Measurements from ENCODE around the gene GLIS1. TPM values are rescaled to one million over a fixed set of nuclear protein-coding genes. Genes with fewer than 3 reads are reported as not detected.

Gene GLIS1
- total and polyA plus RNA-seq, 11 donors = 0.06 to 0.35 (median 0.13) TPM; not detected in 6

DNA sequence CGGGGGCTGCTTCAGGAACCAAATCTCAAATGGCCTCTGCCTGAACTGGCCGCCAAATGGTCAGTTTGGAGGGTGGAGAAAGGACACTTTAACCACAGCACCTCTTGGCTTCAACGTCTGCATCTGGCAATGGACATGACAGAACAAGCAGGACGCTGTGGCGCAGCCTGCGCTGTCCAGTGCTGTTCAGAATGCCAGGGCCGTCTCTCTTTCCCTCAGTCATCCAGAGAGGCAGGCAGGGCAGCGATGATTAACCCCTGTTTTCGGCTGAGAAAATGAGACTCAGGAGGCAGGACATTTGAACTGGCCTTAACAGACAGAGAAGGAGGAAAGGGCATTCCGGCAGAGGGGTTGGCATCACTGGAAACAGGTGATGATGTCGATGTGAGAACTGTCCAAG, 48.6 kb downstream of the GLIS1 start:
- peaks cover 3 to 78% (median 18%) of the 10 kb centered on the region in 9 donors for H3K27me3 ChIP-seq
- TF ChIP-seq POLR2A (IDR thresholded peaks at IDR 0.05) = no peak
- TF ChIP-seq, protein P1, sequence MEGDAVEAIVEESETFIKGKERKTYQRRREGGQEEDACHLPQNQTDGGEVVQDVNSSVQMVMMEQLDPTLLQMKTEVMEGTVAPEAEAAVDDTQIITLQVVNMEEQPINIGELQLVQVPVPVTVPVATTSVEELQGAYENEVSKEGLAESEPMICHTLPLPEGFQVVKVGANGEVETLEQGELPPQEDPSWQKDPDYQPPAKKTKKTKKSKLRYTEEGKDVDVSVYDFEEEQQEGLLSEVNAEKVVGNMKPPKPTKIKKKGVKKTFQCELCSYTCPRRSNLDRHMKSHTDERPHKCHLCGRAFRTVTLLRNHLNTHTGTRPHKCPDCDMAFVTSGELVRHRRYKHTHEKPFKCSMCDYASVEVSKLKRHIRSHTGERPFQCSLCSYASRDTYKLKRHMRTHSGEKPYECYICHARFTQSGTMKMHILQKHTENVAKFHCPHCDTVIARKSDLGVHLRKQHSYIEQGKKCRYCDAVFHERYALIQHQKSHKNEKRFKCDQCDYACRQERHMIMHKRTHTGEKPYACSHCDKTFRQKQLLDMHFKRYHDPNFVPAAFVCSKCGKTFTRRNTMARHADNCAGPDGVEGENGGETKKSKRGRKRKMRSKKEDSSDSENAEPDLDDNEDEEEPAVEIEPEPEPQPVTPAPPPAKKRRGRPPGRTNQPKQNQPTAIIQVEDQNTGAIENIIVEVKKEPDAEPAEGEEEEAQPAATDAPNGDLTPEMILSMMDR (IDR thresholded peaks at IDR 0.05) = no peak
- 79 to 88% (median 84%) methylated on average over 11 of the region's 11 CpGs for WGBS, 4 donors

DNA sequence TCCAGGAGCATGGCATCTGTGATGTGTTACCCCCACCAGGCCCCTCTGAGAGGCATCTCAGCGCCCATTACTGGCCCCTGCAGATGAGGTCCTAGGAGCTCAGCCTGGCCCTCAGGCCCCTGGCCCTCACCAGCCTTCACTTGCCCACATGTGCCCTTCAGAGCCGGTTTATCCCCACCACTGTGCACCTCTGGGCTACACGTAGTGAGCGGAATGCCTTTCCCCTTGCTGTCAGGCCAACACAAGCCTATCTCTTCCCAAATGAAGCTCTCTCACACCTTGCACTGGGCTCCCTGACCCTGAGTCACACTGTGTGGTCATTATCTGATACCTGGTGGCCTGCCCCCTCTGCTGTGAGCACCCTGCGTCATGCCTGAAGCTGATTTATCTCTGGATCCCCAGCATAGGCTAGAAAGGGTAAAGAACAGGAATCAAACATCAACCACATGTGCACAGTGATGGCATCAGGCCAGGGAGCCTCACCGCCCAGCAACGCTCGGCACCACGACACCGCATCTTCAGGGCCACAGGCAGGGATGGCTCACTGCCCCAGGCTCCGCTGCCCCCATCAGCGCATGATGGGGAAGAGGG, 49.1 kb downstream of the GLIS1 start:
- TF ChIP-seq POLR2A (IDR thresholded peaks at IDR 0.05) = no peak
- TF ChIP-seq, protein P1 (IDR thresholded peaks at IDR 0.05) = no peak
- intact Hi-C loops (cut with DNase I) = loop anchor here in 3 of 10 donors (10.0 kb wide), 1 partner anchor 205 kb away; no protein-coding TSS in a partner anchor
- Histone ChIP-seq H3K4me3 (no peak overlapping the region), H3K4me1 (peaks cover 0 to 11% (median 0%) of the 10 kb centered on the region in 12 donors), H3K9me3 (no peaks in the 10 kb centered on the region), H3K27me3 (peaks cover 3 to 84% (median 18%) of the 10 kb centered on the region in 9 donors), H3K36me3 (no peaks in the 10 kb centered on the region), H3K27ac (no peak overlapping the region)
- ATAC-seq = no peak
- DNase-seq = no peak
- WGBS, 4 donors = 80 to 89% (median 84%) methylated on average over 10 to 12 of the region's 12 CpGs

More for the DNA sequence above, 48.6 kb downstream of the GLIS1 start:
- no peaks in the 10 kb centered on the region for H3K9me3 ChIP-seq
- H3K27ac ChIP-seq = no peak overlapping the region
- H3K36me3 ChIP-seq = no peaks in the 10 kb centered on the region
- no peak overlapping the region for H3K4me3 ChIP-seq
- ATAC-seq = no peak
- intact Hi-C loops (cut with DNase I) = no loop called here
- peaks cover 0 to 6% (median 0%) of the 10 kb centered on the region in 12 donors for H3K4me1 ChIP-seq
- no peak for DNase-seq

DNA sequence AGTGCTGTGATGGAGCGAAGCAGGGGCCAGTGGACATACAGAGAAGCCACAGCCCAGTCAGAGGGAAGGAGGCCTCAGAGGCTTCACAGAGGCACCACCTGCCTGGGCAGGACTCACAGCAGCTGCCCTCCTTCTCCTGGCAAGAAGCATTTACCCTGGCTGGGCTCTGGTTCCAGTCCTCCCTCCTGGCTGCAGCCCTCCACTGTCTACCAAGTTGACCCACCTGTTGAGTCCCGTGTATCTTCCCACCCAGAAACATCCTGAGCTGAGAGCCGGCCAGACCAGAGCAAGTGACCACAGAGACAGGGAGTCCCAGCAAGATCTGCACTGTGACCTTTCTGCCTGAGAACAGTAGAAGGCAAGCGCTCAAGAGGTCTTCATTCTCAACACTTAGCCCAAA, 49.7 kb downstream of the GLIS1 start:
- 80 to 88% (median 85%) methylated on average over 4 of the region's 4 CpGs for WGBS, 4 donors
- intact Hi-C loops (cut with DNase I) = loop anchor here in 3 of 10 donors (10.0 kb wide), 1 partner anchor 204 kb away; no protein-coding TSS in a partner anchor
- Histone ChIP-seq H3K9me3 (no peaks in the 10 kb centered on the region), H3K4me1 (peaks cover 0 to 11% (median 0%) of the 10 kb centered on the region in 12 donors), H3K27ac (no peak overlapping the region), H3K4me3 (no peak overlapping the region), H3K27me3 (peaks cover 5 to 90% (median 18%) of the 10 kb centered on the region in 9 donors), H3K36me3 (no peaks in the 10 kb centered on the region)
- no peak for TF ChIP-seq POLR2A (IDR thresholded peaks at IDR 0.05)
- TF ChIP-seq, protein P1 (IDR thresholded peaks at IDR 0.05) = no peak
- DNase-seq = no peak
- ATAC-seq = no peak

DNA sequence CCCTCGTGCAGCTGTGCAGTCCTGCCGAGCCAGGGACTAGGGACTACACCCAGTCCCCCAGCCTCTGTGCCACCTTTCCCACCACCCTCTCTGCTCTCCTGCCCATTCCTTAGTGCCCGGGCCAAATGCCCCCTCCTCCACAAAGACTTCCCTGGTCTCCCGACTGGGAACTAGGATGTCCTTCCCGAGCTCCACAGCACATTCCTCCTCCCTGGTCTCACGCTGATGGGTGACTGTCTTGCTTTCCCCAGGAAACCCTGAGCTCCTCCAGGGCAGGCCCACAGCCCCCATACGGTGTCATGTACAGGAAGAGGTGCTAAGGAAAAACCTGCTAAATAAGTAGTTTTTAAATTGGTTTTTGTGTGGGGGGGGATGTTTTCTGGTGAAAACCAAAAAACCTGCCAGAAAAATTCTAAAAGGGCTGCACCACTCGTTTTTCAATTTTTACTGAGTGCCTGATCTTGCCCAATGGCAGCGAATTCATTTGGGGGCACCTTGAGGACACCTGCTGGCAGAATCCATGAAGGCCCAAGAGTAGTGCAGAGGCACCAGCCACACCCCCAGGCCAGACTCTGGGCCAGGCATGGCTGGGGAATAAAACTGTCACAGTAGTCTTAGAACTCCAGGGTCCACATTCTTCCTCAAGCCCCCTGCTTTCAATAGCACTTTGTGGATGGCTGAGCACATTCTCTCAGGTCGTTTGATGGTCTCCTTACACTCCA, 50.4 kb downstream of the GLIS1 start:
- H3K4me3 ChIP-seq = no peak overlapping the region
- H3K4me1 ChIP-seq = peaks cover 0 to 11% (median 0%) of the 10 kb centered on the region in 12 donors
- TF ChIP-seq, protein P1 (IDR thresholded peaks at IDR 0.05) = no peak
- intact Hi-C loops (cut with DNase I) = loop anchor here in 3 of 10 donors (10.0 kb wide), 1 partner anchor 204 kb away; no protein-coding TSS in a partner anchor
- no peaks in the 10 kb centered on the region for H3K36me3 ChIP-seq
- no peaks in the 10 kb centered on the region for H3K9me3 ChIP-seq
- no peak for DNase-seq
- H3K27ac ChIP-seq = no peak overlapping the region
- WGBS, 4 donors = 57 to 73% (median 71%) methylated on average over 10 of the region's 10 CpGs
- ATAC-seq = no peak
- peaks cover 5 to 97% (median 18%) of the 10 kb centered on the region in 9 donors for H3K27me3 ChIP-seq

All from heart left ventricle (tissue), 16 donors.